Liver (tissue), 3 donors: ENCODE measurements around the gene CYP3A7.
"Not testable (repeated sequence)": the region's sequence is repeated elsewhere in the genome, so short reads cannot be mapped to it uniquely, and the experiment has no call there.

Experiments used
- GABPA ChIP-seq, 2 donors: IDR thresholded peaks in 1 of 2; conservative IDR thresholded peaks in 1 of 2; 2 replicates each; pipeline ENCODE4 v1.6.1; 2016; ENCODE audit warnings: antibody characterized with exemption in 2 of 2, mild to moderate bottlenecking in 1 of 2, moderate library complexity in 1 of 2
- JUND ChIP-seq, 2 donors: IDR thresholded peaks; 2 replicates each; pipeline ENCODE4 v1.6.1; 2016; ENCODE audit warnings: antibody characterized with exemption in 2 of 2
- TAF1 ChIP-seq: conservative IDR thresholded peaks from 2 replicates; pipeline ENCODE4 v1.6.1; 2016; ENCODE audit warnings: antibody characterized with exemption, mild to moderate bottlenecking
- TF ChIP-seq, protein P1 (sequence below): fragments of 150-350 bp; IDR thresholded peaks from 2 replicates; pipeline ENCODE4 v1.5.1; 2017; ENCODE audit warnings: improper control_type of control experiment, low read depth, low read length; ENCODE audit not compliant: missing input control
- donor health status: healthy.
- donor health status: healthy.

DNA sequence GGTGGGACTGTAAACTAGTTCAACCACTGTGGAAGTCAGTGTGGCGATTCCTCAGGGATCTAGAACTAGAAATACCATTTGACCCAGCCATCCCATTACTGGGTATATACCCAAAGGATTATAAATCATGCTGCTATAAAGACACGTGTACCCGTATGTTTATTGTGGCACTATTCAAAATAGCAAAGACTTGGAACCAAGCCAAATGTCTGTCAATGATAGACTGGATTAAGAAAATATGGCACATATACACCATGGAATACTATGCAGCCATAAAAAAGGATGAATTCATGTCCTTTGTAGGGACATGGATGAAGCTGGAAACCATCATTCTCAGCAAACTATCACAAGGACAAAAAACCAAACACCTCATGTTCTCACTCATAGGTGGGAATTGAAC lies 11.9 kb upstream of the CYP3A7 start:
- TF ChIP-seq TAF1; GABPA (IDR thresholded peaks at IDR 0.05 in 1 of 2, conservative IDR thresholded peaks at IDR 0.05 in 1 of 2); JUND (IDR thresholded peaks at IDR 0.05): not testable (repeated sequence)
- TF ChIP-seq, protein P1, sequence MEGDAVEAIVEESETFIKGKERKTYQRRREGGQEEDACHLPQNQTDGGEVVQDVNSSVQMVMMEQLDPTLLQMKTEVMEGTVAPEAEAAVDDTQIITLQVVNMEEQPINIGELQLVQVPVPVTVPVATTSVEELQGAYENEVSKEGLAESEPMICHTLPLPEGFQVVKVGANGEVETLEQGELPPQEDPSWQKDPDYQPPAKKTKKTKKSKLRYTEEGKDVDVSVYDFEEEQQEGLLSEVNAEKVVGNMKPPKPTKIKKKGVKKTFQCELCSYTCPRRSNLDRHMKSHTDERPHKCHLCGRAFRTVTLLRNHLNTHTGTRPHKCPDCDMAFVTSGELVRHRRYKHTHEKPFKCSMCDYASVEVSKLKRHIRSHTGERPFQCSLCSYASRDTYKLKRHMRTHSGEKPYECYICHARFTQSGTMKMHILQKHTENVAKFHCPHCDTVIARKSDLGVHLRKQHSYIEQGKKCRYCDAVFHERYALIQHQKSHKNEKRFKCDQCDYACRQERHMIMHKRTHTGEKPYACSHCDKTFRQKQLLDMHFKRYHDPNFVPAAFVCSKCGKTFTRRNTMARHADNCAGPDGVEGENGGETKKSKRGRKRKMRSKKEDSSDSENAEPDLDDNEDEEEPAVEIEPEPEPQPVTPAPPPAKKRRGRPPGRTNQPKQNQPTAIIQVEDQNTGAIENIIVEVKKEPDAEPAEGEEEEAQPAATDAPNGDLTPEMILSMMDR, result not testable (repeated sequence)
